Keratinocyte (primary cell): ENCODE data around the gene MAST3. TPM values are rescaled to one million over a fixed set of nuclear protein-coding genes. Genes with fewer than 3 reads are reported as not detected.

ENCODE experiments used
- DNase-seq: peaks from one replicate; pipeline ENCODE4 v3.0.0-alpha.2; 2011; ENCODE audit warnings: low read depth, missing footprints, low spot score
- FAIRE-seq: peaks from 2 replicates; lab custom pipeline; 2011; peaks lifted over from hg19 to GRCh38; lab: Jason Lieb, UNC
- H2AFZ ChIP-seq: 2 replicates; pipeline ENCODE4 v1.6.0; 2012; ENCODE audit warnings: low read length, control low read depth, inconsistent platforms; ENCODE audit not compliant: control insufficient read depth
- H3K27ac ChIP-seq: 2 replicates; pipeline ENCODE4 v1.5.1; 2011; ENCODE audit warnings: low read length; ENCODE audit not compliant: control insufficient read depth, insufficient read depth
- H3K27me3 ChIP-seq: 3 replicates; pipeline ENCODE4 v1.6.0; 2011; ENCODE audit warnings: low read length; ENCODE audit not compliant: control insufficient read depth, insufficient read depth; ENCODE audit errors: extremely low read depth
- H3K36me3 ChIP-seq, 2 experiments: 2 replicates in 1 of 2; 3 replicates in 1 of 2; pipeline ENCODE4 v1.5.1; 2011; ENCODE audit warnings: low read length in 2 of 2, mild to moderate bottlenecking in 1 of 2; ENCODE audit not compliant: control insufficient read depth in 2 of 2, insufficient read depth in 2 of 2; ENCODE audit errors: extremely low read depth in 1 of 2
- H3K4me1 ChIP-seq: 3 replicates; pipeline ENCODE4 v1.5.1; 2011; ENCODE audit warnings: low read length; ENCODE audit not compliant: control insufficient read depth, insufficient read depth; ENCODE audit errors: extremely low read depth
- H3K4me2 ChIP-seq: 3 replicates; pipeline ENCODE4 v1.6.0; 2011; ENCODE audit warnings: low read depth, low read length; ENCODE audit not compliant: control insufficient read depth, insufficient read depth; ENCODE audit errors: extremely low read depth
- H3K4me3 ChIP-seq, 3 experiments: fragments of 200-600 bp in 1 of 3; sonication (generic) in 1 of 3; 2 replicates in 2 of 3; 3 replicates in 1 of 3; pipeline ENCODE4 v1.5.1; 2011 to 2016; ENCODE audit warnings: low read length in 3 of 3, mild to moderate bottlenecking in 3 of 3, control low read depth in 2 of 3, inconsistent platforms in 1 of 3, low read depth in 1 of 3, mixed read lengths in 1 of 3, mixed run types in 1 of 3, moderate library complexity in 1 of 3; ENCODE audit not compliant: control insufficient read depth in 2 of 3, insufficient read depth in 2 of 3; ENCODE audit errors: extremely low read depth in 1 of 3
- H3K79me2 ChIP-seq: 2 replicates; pipeline ENCODE4 v1.6.0; 2012; ENCODE audit warnings: low read length; ENCODE audit not compliant: control insufficient read depth, insufficient read depth
- H3K9ac ChIP-seq: 3 replicates; pipeline ENCODE4 v1.6.0; 2011; ENCODE audit warnings: low read length; ENCODE audit not compliant: control insufficient read depth, insufficient read depth; ENCODE audit errors: extremely low read depth
- H3K9me1 ChIP-seq: 3 replicates; pipeline ENCODE4 v1.6.0; 2011; ENCODE audit warnings: low read length; ENCODE audit not compliant: control insufficient read depth, insufficient read depth; ENCODE audit errors: extremely low read depth
- H3K9me3 ChIP-seq: 2 replicates; pipeline ENCODE4 v1.5.1; 2012; ENCODE audit warnings: low read depth, low read length; ENCODE audit not compliant: control insufficient read depth
- H4K20me1 ChIP-seq: 3 replicates; pipeline ENCODE4 v1.6.0; 2011; ENCODE audit warnings: low read length; ENCODE audit not compliant: control insufficient read depth, insufficient read depth; ENCODE audit errors: extremely low read depth
- EZH2 ChIP-seq: IDR thresholded peaks from one replicate; pipeline ENCODE4 v1.6.1; 2012; ENCODE audit warnings: inconsistent platforms, mild to moderate bottlenecking, low read length, moderate library complexity
- dilution Hi-C: fragments of 300-500 bp; cut with MboI; formaldehyde crosslinking; loops from one replicate; pipeline ENCODE4 v1.7.0; 2020; ENCODE audit warnings: low sequenced_read_pairs; ENCODE audit not compliant: extremely low pct_ligation_motif_present
- polyA minus RNA-seq, 3 experiments: library from RNA; depleted of rRNA, polyadenylated mRNA; stranded (reverse); fragments of >200 nt; gene quantifications; 1 replicate in 1 of 3; 2 replicates in 1 of 3; 3 replicates in 1 of 3; pipeline ENCODE4 v1.2.3, GENCODE V29; 2011
- polyA plus RNA-seq, 5 experiments: library from polyadenylated mRNA; depleted of rRNA in 3 of 5; stranded (reverse) in 3 of 5; stranded (forward) in 1 of 5; unstranded in 1 of 5; fragments of >200 nt; gene quantifications; 1 replicate in 1 of 5; 2 replicates in 3 of 5; 3 replicates in 1 of 5; pipeline versions ENCODE4 v1.2.1 to v1.2.3, GENCODE V29; 2011 to 2012; ENCODE audit warnings: missing spikeins in 2 of 5, low read depth in 1 of 5, low replicate concordance in 1 of 5
- TF ChIP-seq, protein P1 (sequence below), 3 experiments: IDR thresholded peaks in 1 of 3; conservative IDR thresholded peaks in 1 of 3; optimal IDR thresholded peaks in 1 of 3; 2 replicates in 2 of 3; 3 replicates in 1 of 3; pipeline versions ENCODE3 to v1.5.1; 2011; ENCODE audit warnings: low read length in 3 of 3, mild to moderate bottlenecking in 3 of 3, moderate library complexity in 2 of 3, control low read depth in 1 of 3, inconsistent platforms in 1 of 3; ENCODE audit not compliant: insufficient read depth in 2 of 3; ENCODE audit errors: extremely low read depth in 1 of 3

MAST3 gene
- 0.73 to 1.4 TPM (median 0.76 TPM) in 3 replicates for polyA plus RNA-seq
- polyA plus RNA-seq (2011; ENCODE audit: low read depth): 1.8 TPM
- polyA plus RNA-seq (2011; cell fraction: cytosol; rRNA removed): 0.86 and 1.5 TPM in 2 replicates
- 3.7 and 4.3 TPM in 2 replicates for polyA plus RNA-seq (2011; cell fraction: nucleus; rRNA removed)
- 1.9 and 2.3 TPM in 2 replicates for polyA plus RNA-seq (2012; ENCODE audit: low replicate concordance)
- 1.6 to 7.7 TPM (median 2.5 TPM) in 3 replicates for polyA minus RNA-seq
- 5.0 TPM for polyA minus RNA-seq (2011; cell fraction: cytosol; rRNA and poly(A)+ RNA removed)
- 4.4 and 5.1 TPM in 2 replicates for polyA minus RNA-seq (2011; cell fraction: nucleus; rRNA and poly(A)+ RNA removed)

DNA sequence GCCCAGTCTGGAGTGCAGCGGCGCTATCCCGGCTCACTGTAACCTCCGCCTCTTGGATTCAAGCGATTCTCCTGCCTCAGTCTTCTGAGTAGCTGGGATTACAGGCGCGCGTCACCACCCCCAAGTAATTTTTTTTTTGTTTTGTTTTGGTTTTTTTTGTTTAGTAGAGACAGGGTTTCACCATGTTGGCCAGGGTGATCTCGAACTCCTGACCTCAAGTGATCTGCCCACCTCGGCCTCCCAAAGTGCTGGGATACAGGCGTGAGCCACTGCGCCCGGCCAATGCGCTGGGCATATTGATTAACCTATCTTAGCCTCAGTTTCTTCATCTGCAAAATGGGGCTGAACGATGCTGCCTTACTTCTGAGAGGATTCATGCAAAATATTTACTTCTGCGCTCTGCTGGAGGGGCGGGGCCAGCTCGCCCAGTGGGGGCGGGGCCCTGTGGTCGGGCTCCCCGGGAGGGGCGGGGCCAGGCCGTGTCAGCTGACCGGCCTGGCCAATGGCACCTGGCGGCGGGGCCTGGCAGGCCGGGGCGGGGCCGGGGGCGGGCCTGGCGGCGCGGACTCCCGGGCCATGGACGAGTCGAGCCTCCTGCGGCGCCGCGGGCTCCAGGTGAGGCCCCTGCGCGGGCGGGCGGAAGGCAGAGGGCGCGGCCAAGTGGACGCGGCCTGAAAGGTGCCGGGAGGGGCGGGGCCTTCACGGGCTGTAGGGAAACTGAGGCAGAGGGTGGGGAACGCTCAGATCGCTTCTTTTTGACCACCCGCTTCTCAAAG lies at the start of gene MAST3:
TSS of gene MAST3 (plus strand) at position 562 of the 776 bp plus-strand sequence. CDS start at position 577, 15 bp downstream.
- H3K79me2 ChIP-seq: no peaks in the 10 kb centered on the region
- H3K4me1 ChIP-seq: peaks cover 15% of the 10 kb centered on the region
- H3K4me2 ChIP-seq: peak within 1 kb of the TSS; percentile 93
- H3K9ac ChIP-seq: peak within 1 kb of the TSS; percentile 58
- H2AFZ ChIP-seq: peak within 1 kb of the TSS; percentile 68
- TF ChIP-seq, protein P1, sequence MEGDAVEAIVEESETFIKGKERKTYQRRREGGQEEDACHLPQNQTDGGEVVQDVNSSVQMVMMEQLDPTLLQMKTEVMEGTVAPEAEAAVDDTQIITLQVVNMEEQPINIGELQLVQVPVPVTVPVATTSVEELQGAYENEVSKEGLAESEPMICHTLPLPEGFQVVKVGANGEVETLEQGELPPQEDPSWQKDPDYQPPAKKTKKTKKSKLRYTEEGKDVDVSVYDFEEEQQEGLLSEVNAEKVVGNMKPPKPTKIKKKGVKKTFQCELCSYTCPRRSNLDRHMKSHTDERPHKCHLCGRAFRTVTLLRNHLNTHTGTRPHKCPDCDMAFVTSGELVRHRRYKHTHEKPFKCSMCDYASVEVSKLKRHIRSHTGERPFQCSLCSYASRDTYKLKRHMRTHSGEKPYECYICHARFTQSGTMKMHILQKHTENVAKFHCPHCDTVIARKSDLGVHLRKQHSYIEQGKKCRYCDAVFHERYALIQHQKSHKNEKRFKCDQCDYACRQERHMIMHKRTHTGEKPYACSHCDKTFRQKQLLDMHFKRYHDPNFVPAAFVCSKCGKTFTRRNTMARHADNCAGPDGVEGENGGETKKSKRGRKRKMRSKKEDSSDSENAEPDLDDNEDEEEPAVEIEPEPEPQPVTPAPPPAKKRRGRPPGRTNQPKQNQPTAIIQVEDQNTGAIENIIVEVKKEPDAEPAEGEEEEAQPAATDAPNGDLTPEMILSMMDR (optimal IDR thresholded peaks at IDR 0.05 in 1 of 3, IDR thresholded peaks at IDR 0.05 in 1 of 3, conservative IDR thresholded peaks at IDR 0.05 in 1 of 3; ENCODE audit: extremely low read depth in 1 of 3, insufficient read depth in 2 of 3, low read length in 3 of 3): no peak
- no peak for TF ChIP-seq EZH2
- H3K9me3 ChIP-seq: no peaks in the 10 kb centered on the region
- H3K9me1 ChIP-seq: no peaks in the 10 kb centered on the region
- H3K27me3 ChIP-seq: peaks cover 19% of the 10 kb centered on the region
- DNase-seq (no peak), FAIRE-seq (no peak)
- no peaks in the 10 kb centered on the region for H3K36me3 ChIP-seq
- H3K4me3 ChIP-seq: peak within 1 kb of the TSS; percentile 49 to 67 (median 63)
- no peaks in the 10 kb centered on the region for H4K20me1 ChIP-seq
- H3K27ac ChIP-seq: no peak within 1 kb of the TSS
- dilution Hi-C loops: no loop called here

DNA sequence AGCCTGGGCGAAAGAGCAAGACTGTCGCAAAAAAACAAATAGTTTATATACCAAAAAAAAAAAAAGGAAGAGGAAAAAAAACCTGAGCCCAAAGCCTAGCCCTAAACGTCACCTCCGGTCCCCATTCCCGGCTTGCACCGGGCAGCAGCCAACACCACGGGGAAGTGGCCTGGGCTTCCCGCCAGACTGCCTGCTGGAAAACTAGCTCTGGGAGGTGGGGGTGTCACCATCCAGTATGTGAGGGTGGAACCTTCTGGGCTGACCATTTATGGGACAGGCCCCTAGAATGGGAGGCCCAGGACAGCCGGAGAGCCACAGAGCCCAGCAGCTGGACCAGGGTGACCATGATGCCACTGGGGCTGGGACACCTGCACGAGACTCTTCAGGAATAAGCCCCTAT lies 48.2 kb upstream of the MAST3 start:
- TF ChIP-seq, protein P1 (optimal IDR thresholded peaks at IDR 0.05 in 1 of 3, IDR thresholded peaks at IDR 0.05 in 1 of 3, conservative IDR thresholded peaks at IDR 0.05 in 1 of 3; ENCODE audit: extremely low read depth in 1 of 3, insufficient read depth in 2 of 3, low read length in 3 of 3): no peak
- TF ChIP-seq EZH2: no peak
- H3K9me3 ChIP-seq: no peaks in the 10 kb centered on the region
- no peak overlapping the region for H3K4me3 ChIP-seq
- dilution Hi-C loops: no loop called here
- H3K4me2 ChIP-seq: no peak overlapping the region
- FAIRE-seq (no peak), DNase-seq (no peak)
- H3K9me1 ChIP-seq: no peaks in the 10 kb centered on the region
- H3K36me3 ChIP-seq: no peaks in the 10 kb centered on the region
- peaks cover 8% of the 10 kb centered on the region for H3K4me1 ChIP-seq
- H3K79me2 ChIP-seq: no peaks in the 10 kb centered on the region
- H3K9ac ChIP-seq: no peak overlapping the region
- H3K27me3 ChIP-seq: peaks cover 9% of the 10 kb centered on the region
- H4K20me1 ChIP-seq: no peaks in the 10 kb centered on the region
- H3K27ac ChIP-seq: no peak overlapping the region
- H2AFZ ChIP-seq: no peak overlapping the region
